Heart right ventricle (tissue), 16 donors: ENCODE data around the gene NPFFR1. TPM values are rescaled to one million over a fixed set of nuclear protein-coding genes. Genes with fewer than 3 reads are reported as not detected.

Experiments used
- ATAC-seq, 8 donors: fragments of 200-7000 bp; cut with Tn5 transposase; one replicate each; pipeline ENCODE4 v1.9.1; 2020; ENCODE audit warnings: mild to moderate bottlenecking in 8 of 8, moderate library complexity in 8 of 8, moderate number of reproducible peaks in 1 of 8
- DNase-seq, 2 donors: peaks; one replicate each; pipeline ENCODE4 v3.0.0-alpha.2; 2020
- H3K27ac ChIP-seq, 10 donors: fragments of 200-600 bp; sonication (generic) in 2 of 10; one replicate each; pipeline versions ENCODE4 v1.5.0 to v1.8.0; 2020 to 2022; ENCODE audit warnings: mild to moderate bottlenecking in 3 of 10
- H3K27me3 ChIP-seq, 7 donors: fragments of 200-600 bp; one replicate each; pipeline ENCODE4 v1.8.0; 2021 to 2022; ENCODE audit warnings: mild to moderate bottlenecking in 2 of 7
- H3K36me3 ChIP-seq, 9 donors: fragments of 200-600 bp; sonication (generic) in 1 of 9; one replicate each; pipeline versions ENCODE4 v1.5.0 to v1.8.0; 2020 to 2022; ENCODE audit warnings: mild to moderate bottlenecking in 2 of 9
- H3K4me1 ChIP-seq, 9 donors: fragments of 200-600 bp; sonication (generic) in 1 of 9; one replicate each; pipeline versions ENCODE4 v1.5.0 to v1.8.0; 2020 to 2022; ENCODE audit warnings: mild to moderate bottlenecking in 4 of 9
- H3K4me3 ChIP-seq, 10 donors: fragments of 200-600 bp; sonication (generic) in 2 of 10; one replicate each; pipeline versions ENCODE4 v1.5.0 to v1.8.0; 2020 to 2022; ENCODE audit warnings: mild to moderate bottlenecking in 7 of 10, moderate library complexity in 2 of 10
- H3K9me3 ChIP-seq, 11 donors: fragments of 200-600 bp in 10 of 11; sonication (generic) in 2 of 11; one replicate each; pipeline versions ENCODE4 v1.5.0 to v1.8.0; 2013 to 2022; ENCODE audit warnings: mild to moderate bottlenecking in 2 of 11, control low read depth in 1 of 11, moderate library complexity in 1 of 11
- WGBS, 2 donors: extraction: QIAGEN DNeasy Blood & Tissue Kit; methylation state at CpG; one replicate each; pipeline ENCODE4 v1.1.7; 2013; ENCODE audit warnings: inconsistent platforms in 1 of 2; 5-methylcytosine and 5-hydroxymethylcytosine counted together
- intact Hi-C, 10 donors: fragments of 100-400 bp; cut with DNase I; formaldehyde crosslinking; loops; one replicate each; pipeline versions ENCODE4 v1.11.1 to v1.14.2; 2022
- polyA plus RNA-seq, 2 donors: library from polyadenylated mRNA; stranded (reverse); fragments of 200-250 nt; gene quantifications; one replicate each; pipeline ENCODE4 v1.2.3, GENCODE V29; 2013
- total RNA-seq, 10 donors: library from RNA; stranded (reverse); fragmentation: NEBNext Ultra II Directional in 3 of 10; extraction: Animal tissue kit (Norgen Biotek cat#: 25700) in 3 of 10; gene quantifications; one replicate each; pipeline versions ENCODE4 v1.2.1 to v1.2.4, GENCODE V29; 2021 to 2023
- TF ChIP-seq, protein P1 (sequence below), 9 donors: fragments of 200-600 bp; sonication (generic) in 2 of 9; IDR thresholded peaks; one replicate each; pipeline versions ENCODE4 v1.5.0 to v1.8.0; 2021 to 2022; ENCODE audit warnings: antibody characterized with exemption in 9 of 9, mild to moderate bottlenecking in 5 of 9, moderate library complexity in 1 of 9
- donor health status: Arrhythmogenic right ventricular cardiomyopathy.
- donor health status: ischemic (EF 13 %, LVEDD 7.1; RV severe dilation, severe dysfunction).
- donor health status: healthy with polysubstance abuse.
- donor health status: DM: no; HTN: yes; CAD: no.
- donor health status: DM: no; HTN: no; CAD: no.
- donor health status: ischemic (EF 25% LVEDD 6.9; RV normal size, moderate dysfunction).
- donor health status: ischemic (EF 25% LVEDD 5.7; RV mildly dilated, moderate dysfunction).
- donor health status: healthy.
- donor health status: DM: yes; HTN: yes; CAD: no.
- donor health status: Ischemic cardiomyopathy.
- donor health status: ischemic (EF 35%, LVEDD 5.7; RV mildly dilated, moderate dysfunction).
- donor health status: nonischemic (EF 11% LVEDD 7.7; RV severe dilation, severe dysfunction).
- donor health status: DM: yes; HTN: yes; CAD: no.
- donor health status: PGD.
- donor health status: ischemic (EF 29% LVEDD 5.4; RV normal size, mild dysfunction).
- donor health status: nonischemic (EF 23%, LVEDD 6.1; RV moderate dilation, normal function).

The NPFFR1 gene
- total and polyA plus RNA-seq, 12 donors = 0.07 TPM; not detected in 11

DNA sequence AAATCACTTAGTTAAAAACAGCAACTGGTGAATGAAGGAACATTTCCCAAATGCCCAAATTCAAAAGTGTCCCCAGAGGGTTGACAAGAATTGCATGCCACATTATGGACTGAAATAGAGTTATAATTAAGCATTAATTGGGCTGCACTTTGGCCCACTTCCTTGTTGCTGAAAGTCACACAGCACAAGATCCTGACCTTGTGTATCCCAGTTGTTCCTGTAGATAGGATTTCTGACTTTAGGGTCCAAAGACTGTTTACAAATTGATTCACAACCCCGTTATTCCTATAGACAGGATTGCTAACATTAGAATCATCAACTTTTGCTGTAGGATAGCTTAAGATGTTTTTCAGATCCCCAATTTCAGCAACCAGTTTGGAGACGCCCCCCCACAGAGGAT, 31.5 kb upstream of the NPFFR1 start:
- Histone ChIP-seq H3K4me3 (no peak overlapping the region), H3K9me3 (no peaks in the 10 kb centered on the region), H3K27me3 (peaks cover 0 to 9% (median 0%) of the 10 kb centered on the region in 7 donors), H3K36me3 (no peaks in the 10 kb centered on the region), H3K27ac (no peak overlapping the region), H3K4me1 (peaks cover 0 to 16% (median 0%) of the 10 kb centered on the region in 9 donors)
- no peak for DNase-seq
- ATAC-seq = no peak
- WGBS, 2 donors = 79 to 88% methylated on average over 2 of the region's 2 CpGs
- intact Hi-C loops = no loop called here
- TF ChIP-seq, protein P1, sequence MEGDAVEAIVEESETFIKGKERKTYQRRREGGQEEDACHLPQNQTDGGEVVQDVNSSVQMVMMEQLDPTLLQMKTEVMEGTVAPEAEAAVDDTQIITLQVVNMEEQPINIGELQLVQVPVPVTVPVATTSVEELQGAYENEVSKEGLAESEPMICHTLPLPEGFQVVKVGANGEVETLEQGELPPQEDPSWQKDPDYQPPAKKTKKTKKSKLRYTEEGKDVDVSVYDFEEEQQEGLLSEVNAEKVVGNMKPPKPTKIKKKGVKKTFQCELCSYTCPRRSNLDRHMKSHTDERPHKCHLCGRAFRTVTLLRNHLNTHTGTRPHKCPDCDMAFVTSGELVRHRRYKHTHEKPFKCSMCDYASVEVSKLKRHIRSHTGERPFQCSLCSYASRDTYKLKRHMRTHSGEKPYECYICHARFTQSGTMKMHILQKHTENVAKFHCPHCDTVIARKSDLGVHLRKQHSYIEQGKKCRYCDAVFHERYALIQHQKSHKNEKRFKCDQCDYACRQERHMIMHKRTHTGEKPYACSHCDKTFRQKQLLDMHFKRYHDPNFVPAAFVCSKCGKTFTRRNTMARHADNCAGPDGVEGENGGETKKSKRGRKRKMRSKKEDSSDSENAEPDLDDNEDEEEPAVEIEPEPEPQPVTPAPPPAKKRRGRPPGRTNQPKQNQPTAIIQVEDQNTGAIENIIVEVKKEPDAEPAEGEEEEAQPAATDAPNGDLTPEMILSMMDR (IDR thresholded peaks at IDR 0.05) = no peak

DNA sequence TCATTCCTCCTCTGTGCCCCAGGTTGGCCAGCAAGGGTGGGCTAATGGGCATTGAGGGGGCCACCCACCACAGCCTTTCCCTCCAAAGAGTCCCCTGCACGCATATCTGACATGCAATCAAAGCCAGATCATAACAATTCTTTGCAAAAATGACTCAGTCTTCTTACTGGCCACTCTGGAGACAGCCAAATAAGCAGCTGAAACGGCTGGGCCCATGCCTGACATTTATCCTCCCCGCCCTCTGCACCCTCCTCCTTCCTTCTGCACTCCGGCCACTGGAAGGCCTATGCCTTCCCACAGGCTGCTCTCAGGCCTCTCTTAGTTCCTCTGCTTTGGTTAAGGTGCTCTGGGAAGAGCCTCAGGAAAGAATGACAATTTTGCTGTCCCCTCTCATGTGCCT, 29.2 kb upstream of the NPFFR1 start:
- H3K9me3 ChIP-seq = no peaks in the 10 kb centered on the region
- TF ChIP-seq, protein P1 (IDR thresholded peaks at IDR 0.05) = no peak
- H3K4me3 ChIP-seq = no peak overlapping the region
- no peaks in the 10 kb centered on the region for H3K36me3 ChIP-seq
- WGBS, 2 donors = 68 to 77% methylated on average over 4 of the region's 4 CpGs
- no peak overlapping the region for H3K27ac ChIP-seq
- H3K27me3 ChIP-seq = peaks cover 0 to 17% (median 0%) of the 10 kb centered on the region in 7 donors
- peaks cover 0 to 10% (median 0%) of the 10 kb centered on the region in 9 donors for H3K4me1 ChIP-seq
- intact Hi-C loops = no loop called here
- ATAC-seq = peak in 5 of 8 donors; percentile 16 to 84 (median 64)
- no peak for DNase-seq

GRCh38 chr10:70312249-70312648, 28.4 kb upstream of the NPFFR1 start:
- TF ChIP-seq, protein P1 (IDR thresholded peaks at IDR 0.05) = no peak
- WGBS, 2 donors = 88 to 92% methylated on average over 5 of the region's 5 CpGs
- H3K4me1 ChIP-seq = peaks cover 0 to 14% (median 3%) of the 10 kb centered on the region in 9 donors
- intact Hi-C loops = no loop called here
- DNase-seq (no peak), ATAC-seq (peak in 3 of 8 donors; percentile 10 to 24 (median 13))
- H3K27ac ChIP-seq = no peak overlapping the region
- no peaks in the 10 kb centered on the region for H3K9me3 ChIP-seq
- peaks cover 0 to 17% (median 0%) of the 10 kb centered on the region in 7 donors for H3K27me3 ChIP-seq
- H3K36me3 ChIP-seq = no peaks in the 10 kb centered on the region
- no peak overlapping the region for H3K4me3 ChIP-seq

DNA sequence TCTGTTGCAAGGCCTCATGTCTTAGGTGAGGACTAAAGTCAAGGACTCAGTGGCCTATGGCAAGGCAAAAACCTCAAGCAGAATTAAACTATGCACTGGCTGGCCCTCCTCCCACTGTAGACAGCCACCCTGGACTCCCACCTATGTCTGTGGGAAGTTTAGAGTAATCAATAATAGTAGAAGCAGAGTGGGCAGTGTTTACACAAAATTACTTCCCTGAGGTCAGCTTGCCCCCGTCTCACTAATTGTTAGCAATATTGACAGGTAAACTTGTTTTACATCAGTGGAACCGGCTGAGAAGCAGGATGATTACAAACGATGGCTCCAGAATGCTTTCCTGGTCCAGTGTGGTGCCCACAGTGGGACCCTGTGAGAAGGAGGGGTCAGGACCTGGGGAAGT, 27.9 kb upstream of the NPFFR1 start:
- ATAC-seq (no peak), DNase-seq (no peak)
- intact Hi-C loops = no loop called here
- Histone ChIP-seq H3K9me3 (no peaks in the 10 kb centered on the region), H3K27me3 (peaks cover 0 to 17% (median 0%) of the 10 kb centered on the region in 7 donors), H3K27ac (no peak overlapping the region), H3K36me3 (no peaks in the 10 kb centered on the region), H3K4me1 (peaks cover 0 to 19% (median 3%) of the 10 kb centered on the region in 9 donors), H3K4me3 (no peak overlapping the region)
- WGBS, 2 donors = 95 to 96% methylated on average over 3 of the region's 3 CpGs
- TF ChIP-seq, protein P1 (IDR thresholded peaks at IDR 0.05) = no peak
